ENCODE results near the gene PPP1R8. TPM values are rescaled to one million over a fixed set of nuclear protein-coding genes. Genes with fewer than 3 reads are reported as not detected.
"Not testable (repeated sequence)": the region's sequence is repeated elsewhere in the genome, so short reads cannot be mapped to it uniquely, and the experiment has no call there.

PPP1R8 gene
- total RNA-seq, 2 donors from 2014 or later, result 19.6 to 21.4 TPM

- peak overlapping the region; percentile 94 for H3K27ac Mint-ChIP-seq
- peak overlapping the region; percentile 85 for H3K4me3 Mint-ChIP-seq
- no peaks in the 10 kb centered on the region for H3K27me3 Mint-ChIP-seq
- H3K36me3 Mint-ChIP-seq (ENCODE audit: low read depth), result peaks cover 4% of the 10 kb centered on the region
- H3K4me1 Mint-ChIP-seq, result peaks cover 31% of the 10 kb centered on the region
- H3K9me3 ChIP-seq (ENCODE audit: control insufficient read depth, low read length, poor library complexity, severe bottlenecking), result no peaks in the 10 kb centered on the region
- ATAC-seq (peak; percentile 71), DNase-seq (peak in 2 of 3 donors; percentile 30 to 48)
Observed at GRCh38 chr1:27868932-27869718, 38.5 kb downstream of the PPP1R8 start.

GRCh38 chr1:27869719-27870085 lies 39.1 kb downstream of the PPP1R8 start:
- no peaks in the 10 kb centered on the region for H3K9me3 ChIP-seq (ENCODE audit: control insufficient read depth, low read length, poor library complexity, severe bottlenecking)
- Mint-ChIP-seq H3K27me3 (no peaks in the 10 kb centered on the region), H3K4me1 (peaks cover 30% of the 10 kb centered on the region), H3K4me3 (peak overlapping the region; percentile 85), H3K27ac (peak overlapping the region; percentile 94), H3K36me3 (ENCODE audit: low read depth) (peaks cover 4% of the 10 kb centered on the region)
- no peak for ATAC-seq
- DNase-seq, result no peak

- not testable (repeated sequence) for H3K36me3 Mint-ChIP-seq (ENCODE audit: low read depth); H3K27me3 Mint-ChIP-seq; ATAC-seq; H3K4me3 Mint-ChIP-seq; DNase-seq; H3K27ac Mint-ChIP-seq; H3K9me3 ChIP-seq (ENCODE audit: control insufficient read depth, low read length, poor library complexity, severe bottlenecking)
- peaks cover 32% of the 10 kb centered on the region for H3K4me1 Mint-ChIP-seq
Observed at GRCh38 chr1:27871076-27871475, 40.5 kb downstream of the PPP1R8 start.

GRCh38 chr1:27872059-27872801 lies 41.6 kb downstream of the PPP1R8 start, which contains the start of gene THEMIS2:
Gene THEMIS2 (plus strand): TSS chr1:27872544. CDS start chr1:27872572, 28 bp downstream.
- Mint-ChIP-seq H3K27me3 (no peaks in the 10 kb centered on the region), H3K4me1 (peaks cover 32% of the 10 kb centered on the region), H3K4me3 (peak within 1 kb of the TSS; percentile 100), H3K27ac (peak within 1 kb of the TSS; percentile 98), H3K36me3 (ENCODE audit: low read depth) (peaks cover 6% of the 10 kb centered on the region)
- H3K9me3 ChIP-seq (ENCODE audit: control insufficient read depth, low read length, poor library complexity, severe bottlenecking), result no peaks in the 10 kb centered on the region
- ATAC-seq, result peak; percentile 79
- peak; percentile 66 to 84 (median 83) for DNase-seq

GRCh38 chr1:27872802-27873551 lies 42.4 kb downstream of the PPP1R8 start:
- Mint-ChIP-seq H3K36me3 (ENCODE audit: low read depth) (peaks cover 6% of the 10 kb centered on the region), H3K27me3 (no peaks in the 10 kb centered on the region), H3K27ac (peak overlapping the region; percentile 98), H3K4me3 (peak overlapping the region; percentile 100), H3K4me1 (peaks cover 37% of the 10 kb centered on the region)
- peak; percentile 25 for ATAC-seq
- DNase-seq, result no peak
- H3K9me3 ChIP-seq (ENCODE audit: control insufficient read depth, low read length, poor library complexity, severe bottlenecking), result no peaks in the 10 kb centered on the region

GRCh38 chr1:27873671-27874384 lies 43.2 kb downstream of the PPP1R8 start:
- ATAC-seq (no peak), DNase-seq (no peak)
- Mint-ChIP-seq H3K4me1 (peaks cover 37% of the 10 kb centered on the region), H3K27ac (peak overlapping the region; percentile 98), H3K27me3 (no peaks in the 10 kb centered on the region), H3K4me3 (peak overlapping the region; percentile 100), H3K36me3 (ENCODE audit: low read depth) (peaks cover 13% of the 10 kb centered on the region)
- no peaks in the 10 kb centered on the region for H3K9me3 ChIP-seq (ENCODE audit: control insufficient read depth, low read length, poor library complexity, severe bottlenecking)

- Mint-ChIP-seq H3K4me1 (peaks cover 36% of the 10 kb centered on the region), H3K27ac (peak overlapping the region; percentile 91), H3K4me3 (peak overlapping the region; percentile 62), H3K27me3 (no peaks in the 10 kb centered on the region), H3K36me3 (ENCODE audit: low read depth) (peaks cover 15% of the 10 kb centered on the region)
- H3K9me3 ChIP-seq (ENCODE audit: control insufficient read depth, low read length, poor library complexity, severe bottlenecking), result no peaks in the 10 kb centered on the region
- ATAC-seq (no peak), DNase-seq (no peak)
Observed at GRCh38 chr1:27876341-27877114, 45.9 kb downstream of the PPP1R8 start.

GRCh38 chr1:27877115-27877416 lies 46.5 kb downstream of the PPP1R8 start:
- H3K27ac Mint-ChIP-seq, result peak overlapping the region; percentile 86
- peak overlapping the region; percentile 62 for H3K4me3 Mint-ChIP-seq
- H3K27me3 Mint-ChIP-seq, result no peaks in the 10 kb centered on the region
- no peak for DNase-seq
- peaks cover 15% of the 10 kb centered on the region for H3K36me3 Mint-ChIP-seq (ENCODE audit: low read depth)
- peaks cover 36% of the 10 kb centered on the region for H3K4me1 Mint-ChIP-seq
- ATAC-seq, result no peak
- no peaks in the 10 kb centered on the region for H3K9me3 ChIP-seq (ENCODE audit: control insufficient read depth, low read length, poor library complexity, severe bottlenecking)

GRCh38 chr1:27878039-27878438 lies 47.5 kb downstream of the PPP1R8 start:
- H3K9me3 ChIP-seq (ENCODE audit: control insufficient read depth, low read length, poor library complexity, severe bottlenecking), result no peaks in the 10 kb centered on the region
- no peak for DNase-seq
- Mint-ChIP-seq H3K4me1 (peaks cover 38% of the 10 kb centered on the region), H3K27me3 (no peaks in the 10 kb centered on the region), H3K27ac (peak overlapping the region; percentile 86), H3K4me3 (peak overlapping the region; percentile 15), H3K36me3 (ENCODE audit: low read depth) (peaks cover 14% of the 10 kb centered on the region)
- no peak for ATAC-seq

GRCh38 chr1:27878787-27879335 lies 48.3 kb downstream of the PPP1R8 start:
- Mint-ChIP-seq H3K27ac (peak overlapping the region; percentile 86), H3K27me3 (no peaks in the 10 kb centered on the region), H3K4me3 (peak overlapping the region; percentile 7), H3K4me1 (peaks cover 39% of the 10 kb centered on the region), H3K36me3 (ENCODE audit: low read depth) (peaks cover 14% of the 10 kb centered on the region)
- no peaks in the 10 kb centered on the region for H3K9me3 ChIP-seq (ENCODE audit: control insufficient read depth, low read length, poor library complexity, severe bottlenecking)
- no peak for ATAC-seq
- DNase-seq, result no peak

- no peaks in the 10 kb centered on the region for H3K9me3 ChIP-seq (ENCODE audit: control insufficient read depth, low read length, poor library complexity, severe bottlenecking)
- H3K27ac Mint-ChIP-seq, result peak overlapping the region; percentile 86
Observed at GRCh38 chr1:27879374-27880082, 48.9 kb downstream of the PPP1R8 start.

More at GRCh38 chr1:27879374-27880082, 48.9 kb downstream of the PPP1R8 start:
- peaks cover 45% of the 10 kb centered on the region for H3K4me1 Mint-ChIP-seq
- DNase-seq (no peak), ATAC-seq (no peak)
- no peaks in the 10 kb centered on the region for H3K27me3 Mint-ChIP-seq
- peaks cover 14% of the 10 kb centered on the region for H3K36me3 Mint-ChIP-seq (ENCODE audit: low read depth)
- no peak overlapping the region for H3K4me3 Mint-ChIP-seq
